Heart left ventricle (tissue), 16 donors: ENCODE results near the gene PIGT. TPM values are rescaled to one million over a fixed set of nuclear protein-coding genes. Genes with fewer than 3 reads are reported as not detected.

ENCODE experiments used
- ATAC-seq, 4 donors: fragments of 200-7000 bp; cut with Tn5 transposase; one replicate each; pipeline ENCODE4 v1.9.1; 2020 to 2022; ENCODE audit warnings: moderate library complexity in 4 of 4, mild to moderate bottlenecking in 3 of 4, moderate number of reproducible peaks in 1 of 4
- DNase-seq, 5 donors: peaks; one replicate each; pipeline ENCODE4 v3.0.0-alpha.2; 2020
- H3K27ac ChIP-seq, 12 donors: fragments of 200-600 bp; sonication (generic) in 4 of 12; one replicate each; pipeline versions ENCODE4 v1.5.0 to v1.8.0; 2016 to 2022; ENCODE audit warnings: mild to moderate bottlenecking in 2 of 12
- H3K27me3 ChIP-seq, 9 donors: fragments of 200-600 bp; sonication (generic) in 2 of 9; one replicate each; pipeline versions ENCODE4 v1.5.1 to v1.8.0; 2016 to 2022; ENCODE audit warnings: mild to moderate bottlenecking in 3 of 9
- H3K36me3 ChIP-seq, 9 donors: fragments of 200-600 bp; sonication (generic) in 2 of 9; one replicate each; pipeline versions ENCODE4 v1.5.0 to v1.8.0; 2018 to 2022; ENCODE audit warnings: mild to moderate bottlenecking in 2 of 9
- H3K4me1 ChIP-seq, 12 donors: fragments of 200-600 bp; sonication (generic) in 4 of 12; one replicate each; pipeline versions ENCODE4 v1.5.0 to v1.8.0; 2016 to 2022; ENCODE audit warnings: mild to moderate bottlenecking in 3 of 12
- H3K4me3 ChIP-seq, 12 donors: fragments of 200-600 bp; sonication (generic) in 4 of 12; one replicate each; pipeline versions ENCODE4 v1.5.0 to v1.8.0; 2017 to 2022; ENCODE audit warnings: mild to moderate bottlenecking in 9 of 12, moderate library complexity in 4 of 12
- H3K9me3 ChIP-seq, 12 donors: fragments of 200-600 bp; sonication (generic) in 4 of 12; one replicate each; pipeline versions ENCODE4 v1.5.0 to v1.8.0; 2016 to 2022; ENCODE audit warnings: mild to moderate bottlenecking in 1 of 12
- POLR2A ChIP-seq, 2 donors: fragments of 450-650 bp; IDR thresholded peaks; one replicate each; pipeline ENCODE4 v1.6.1; 2017; ENCODE audit warnings: antibody characterized with exemption in 2 of 2, mild to moderate bottlenecking in 2 of 2, moderate library complexity in 2 of 2
- WGBS, 4 donors: extraction: QIAGEN DNeasy Blood & Tissue Kit in 2 of 4; methylation state at CpG; one replicate each; pipeline versions ENCODE4 v1.1.5 to v1.1.7; 2013 to 2018; 5-methylcytosine and 5-hydroxymethylcytosine counted together
- intact Hi-C, 10 donors: fragments of 100-400 bp; cut with DNase I; formaldehyde crosslinking; loops; one replicate each; pipeline versions ENCODE4 v1.11.1 to v1.14.2; 2022
- polyA plus RNA-seq, 2 donors: library from polyadenylated mRNA; stranded (reverse); fragments of 200-250 nt; gene quantifications; one replicate each; pipeline ENCODE4 v1.2.3, GENCODE V29; 2013
- total RNA-seq, 9 donors: library from RNA; depleted of rRNA in 2 of 9; stranded (reverse); fragments of >200 nt in 2 of 9; fragmentation: NEBNext Ultra II Directional in 3 of 9; extraction: Animal tissue kit (Norgen Biotek cat#: 25700) in 3 of 9; gene quantifications; one replicate each; pipeline versions ENCODE4 v1.1.0 to v1.2.4, GENCODE V29; 2016 to 2023
- TF ChIP-seq, protein P1 (sequence below), 12 donors: fragments of 200-600 bp; sonication (generic) in 4 of 12; IDR thresholded peaks; one replicate each; pipeline versions ENCODE4 v1.5.0 to v1.8.0; 2018 to 2022; ENCODE audit warnings: antibody characterized with exemption in 12 of 12, mild to moderate bottlenecking in 5 of 12
- donor health status: ischemic (EF 13 %, LVEDD 7.1; RV severe dilation, severe dysfunction).
- donor health status: healthy with polysubstance abuse.
- donor health status: DM: no; HTN: yes; CAD: no.
- donor health status: DM: no; HTN: no; CAD: no.
- donor health status: ischemic (EF 25% LVEDD 6.9; RV normal size, moderate dysfunction).
- donor health status: ischemic (EF 25% LVEDD 5.7; RV mildly dilated, moderate dysfunction).
- donor health status: healthy.
- donor health status: DM: yes; HTN: yes; CAD: no.
- donor health status: ischemic (EF 35%, LVEDD 5.7; RV mildly dilated, moderate dysfunction).
- donor health status: nonischemic (EF 11% LVEDD 7.7; RV severe dilation, severe dysfunction).
- donor health status: DM: yes; HTN: yes; CAD: no.
- donor health status: PGD.
- donor health status: ischemic (EF 29% LVEDD 5.4; RV normal size, mild dysfunction).
- donor health status: nonischemic (EF 23%, LVEDD 6.1; RV moderate dilation, normal function).

Gene PIGT
- total and polyA plus RNA-seq, 11 donors, result 106 to 224 (median 165) TPM

GRCh38 chr20:45372646-45373352 is 43.1 kb upstream of the PIGT start:
- Histone ChIP-seq H3K4me3 (peak overlapping the region in 10 of 12 donors; percentile 9 to 73 (median 62)), H3K27ac (peak overlapping the region in 11 of 12 donors; percentile 48 to 82 (median 73)), H3K27me3 (no peaks in the 10 kb centered on the region), H3K36me3 (peaks cover 0 to 22% (median 11%) of the 10 kb centered on the region in 9 donors), H3K9me3 (no peaks in the 10 kb centered on the region), H3K4me1 (peaks cover 0 to 34% (median 11%) of the 10 kb centered on the region in 12 donors)
- 32 to 47% (median 37%) methylated on average over 21 to 30 of the region's 30 CpGs for WGBS, 4 donors
- ATAC-seq (peak; percentile 56 to 83 (median 79)), DNase-seq (peak in 3 of 5 donors; percentile 40 to 64 (median 51))
- TF ChIP-seq POLR2A (IDR thresholded peaks at IDR 0.05), result no peak
- TF ChIP-seq, protein P1, sequence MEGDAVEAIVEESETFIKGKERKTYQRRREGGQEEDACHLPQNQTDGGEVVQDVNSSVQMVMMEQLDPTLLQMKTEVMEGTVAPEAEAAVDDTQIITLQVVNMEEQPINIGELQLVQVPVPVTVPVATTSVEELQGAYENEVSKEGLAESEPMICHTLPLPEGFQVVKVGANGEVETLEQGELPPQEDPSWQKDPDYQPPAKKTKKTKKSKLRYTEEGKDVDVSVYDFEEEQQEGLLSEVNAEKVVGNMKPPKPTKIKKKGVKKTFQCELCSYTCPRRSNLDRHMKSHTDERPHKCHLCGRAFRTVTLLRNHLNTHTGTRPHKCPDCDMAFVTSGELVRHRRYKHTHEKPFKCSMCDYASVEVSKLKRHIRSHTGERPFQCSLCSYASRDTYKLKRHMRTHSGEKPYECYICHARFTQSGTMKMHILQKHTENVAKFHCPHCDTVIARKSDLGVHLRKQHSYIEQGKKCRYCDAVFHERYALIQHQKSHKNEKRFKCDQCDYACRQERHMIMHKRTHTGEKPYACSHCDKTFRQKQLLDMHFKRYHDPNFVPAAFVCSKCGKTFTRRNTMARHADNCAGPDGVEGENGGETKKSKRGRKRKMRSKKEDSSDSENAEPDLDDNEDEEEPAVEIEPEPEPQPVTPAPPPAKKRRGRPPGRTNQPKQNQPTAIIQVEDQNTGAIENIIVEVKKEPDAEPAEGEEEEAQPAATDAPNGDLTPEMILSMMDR (IDR thresholded peaks at IDR 0.05), result peak in 1 of 12 donors; percentile 4
- intact Hi-C loops, result loop anchor here (1.0 to 5.0 kb wide), 9 partner anchors 34 to 400 kb away; partner anchors contain the start of genes DBNDD2 (in 4 of the 10) and PIGT (in 1 of the 10)

DNA sequence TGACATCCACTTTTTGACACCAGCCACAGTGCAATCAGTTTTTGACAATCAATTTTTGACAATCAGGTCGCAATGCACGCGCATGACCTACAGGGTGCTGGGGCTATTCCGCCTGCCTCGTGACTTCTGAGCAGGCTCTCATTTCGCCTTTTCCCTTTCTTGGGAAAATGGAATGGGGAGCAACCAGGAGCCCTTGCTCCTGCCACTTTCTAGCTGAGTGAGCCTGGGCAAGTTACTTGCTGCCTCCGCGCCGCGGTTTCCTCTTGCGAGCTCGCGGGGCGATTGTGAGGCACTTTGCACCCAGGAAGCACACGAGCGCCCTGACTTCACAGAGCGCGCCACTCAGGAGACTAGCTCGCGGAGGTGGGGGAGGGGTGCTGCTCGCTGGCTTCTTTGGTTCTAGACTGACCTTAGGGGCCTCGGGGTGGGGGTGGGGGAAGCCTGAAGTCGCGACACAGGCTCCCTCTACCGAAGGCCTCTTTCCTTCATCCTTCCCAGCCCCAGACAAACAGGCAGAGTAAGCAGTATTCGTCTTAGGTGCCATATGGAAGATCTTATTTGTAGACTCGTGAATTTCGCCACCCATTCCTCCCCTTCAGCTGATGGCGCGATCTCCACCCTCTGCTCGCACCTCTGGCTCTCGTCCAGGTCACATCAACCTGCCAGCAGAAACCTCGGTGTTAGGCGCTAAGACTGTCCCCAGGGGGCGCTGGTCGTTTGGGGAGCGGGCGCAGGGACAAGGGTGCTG is 42.4 kb upstream of the PIGT start:
- H3K4me1 ChIP-seq, result peaks cover 0 to 27% (median 11%) of the 10 kb centered on the region in 12 donors
- peaks cover 0 to 15% (median 4%) of the 10 kb centered on the region in 9 donors for H3K36me3 ChIP-seq
- peak overlapping the region in 11 of 12 donors; percentile 48 to 82 (median 73) for H3K27ac ChIP-seq
- WGBS, 4 donors, result 5 to 17% (median 7%) methylated on average over 35 to 38 of the region's 38 CpGs
- TF ChIP-seq, protein P1 (IDR thresholded peaks at IDR 0.05), result peak; percentile 81 to 96 (median 90)
- no peak for TF ChIP-seq POLR2A (IDR thresholded peaks at IDR 0.05)
- peak overlapping the region; percentile 23 to 73 (median 62) for H3K4me3 ChIP-seq
- DNase-seq (peak; percentile 91 to 94 (median 92)), ATAC-seq (peak; percentile 85 to 92 (median 88))
- intact Hi-C loops, result loop anchor here (1.0 to 5.0 kb wide), 10 partner anchors 33 to 399 kb away; partner anchors contain the start of genes DBNDD2 (in 4 of the 10) and PIGT (in 1 of the 10)
- no peaks in the 10 kb centered on the region for H3K9me3 ChIP-seq
- no peaks in the 10 kb centered on the region for H3K27me3 ChIP-seq

DNA sequence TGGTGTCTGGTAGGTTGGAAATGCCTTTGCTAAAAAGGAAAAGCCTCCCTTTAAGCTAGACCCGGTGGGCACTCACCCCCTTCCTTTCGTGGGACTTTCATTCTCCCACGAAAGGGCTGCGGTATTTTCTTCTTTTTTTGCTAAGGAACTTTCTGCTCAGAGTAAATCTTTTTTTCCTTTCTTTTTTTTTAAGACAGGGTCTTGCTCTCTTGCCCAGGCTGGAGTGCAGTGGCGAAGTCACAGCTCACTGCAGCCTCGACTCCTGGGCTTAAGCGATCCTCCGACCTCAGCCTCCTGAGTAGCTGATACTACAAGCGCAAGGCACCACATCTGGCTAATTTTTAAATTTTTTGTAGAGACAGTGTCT is 41.9 kb upstream of the PIGT start:
- Histone ChIP-seq H3K4me3 (peak overlapping the region in 10 of 12 donors; percentile 53 to 73 (median 62)), H3K27me3 (no peaks in the 10 kb centered on the region), H3K27ac (peak overlapping the region in 6 of 12 donors; percentile 48 to 82 (median 80)), H3K4me1 (peaks cover 0 to 21% (median 11%) of the 10 kb centered on the region in 12 donors), H3K36me3 (peaks cover 0 to 12% (median 0%) of the 10 kb centered on the region in 9 donors), H3K9me3 (no peaks in the 10 kb centered on the region)
- ATAC-seq (no peak), DNase-seq (no peak)
- WGBS, 4 donors, result 56 to 59% (median 57%) methylated on average over 9 of the region's 9 CpGs
- no peak for TF ChIP-seq POLR2A (IDR thresholded peaks at IDR 0.05)
- TF ChIP-seq, protein P1 (IDR thresholded peaks at IDR 0.05), result peak in 2 of 12 donors; percentile 11 to 21
- intact Hi-C loops, result loop anchor here (1.0 to 5.0 kb wide), 9 partner anchors 33 to 398 kb away; partner anchors contain the start of genes DBNDD2 (in 4 of the 10) and PIGT (in 1 of the 10)
